ENCODE measurements around the gene APEX1. TPM values are rescaled to one million over a fixed set of nuclear protein-coding genes. Genes with fewer than 3 reads are reported as not detected.

Gene APEX1
- total RNA-seq, 1 donor from 2014 or later: 265 TPM

GRCh38 chr14:20419419-20419818, 35.6 kb upstream of the APEX1 start:
- no peak for TF ChIP-seq CTCF (IDR thresholded peaks at IDR 0.05; ENCODE audit: partially characterized antibody, unreplicated experiment)
- no peaks in the 10 kb centered on the region for H3K27me3 Mint-ChIP-seq (ENCODE audit: unreplicated experiment)
- H3K4me1 Mint-ChIP-seq (ENCODE audit: low read depth, unreplicated experiment): no peaks in the 10 kb centered on the region
- H3K27ac Mint-ChIP-seq (ENCODE audit: unreplicated experiment): no peak overlapping the region
- no peaks in the 10 kb centered on the region for H3K36me3 Mint-ChIP-seq (ENCODE audit: unreplicated experiment)
- no peak overlapping the region for H3K4me3 Mint-ChIP-seq (ENCODE audit: unreplicated experiment)
- H3K9me3 Mint-ChIP-seq (ENCODE audit: unreplicated experiment): peaks cover 4% of the 10 kb centered on the region
- no peak for DNase-seq

GRCh38 chr14:20421267-20421666, 33.8 kb upstream of the APEX1 start:
- Mint-ChIP-seq H3K4me3 (ENCODE audit: unreplicated experiment) (no peak overlapping the region), H3K36me3 (ENCODE audit: unreplicated experiment) (no peaks in the 10 kb centered on the region), H3K4me1 (ENCODE audit: low read depth, unreplicated experiment) (no peaks in the 10 kb centered on the region), H3K9me3 (ENCODE audit: unreplicated experiment) (peaks cover 4% of the 10 kb centered on the region), H3K27ac (ENCODE audit: unreplicated experiment) (no peak overlapping the region), H3K27me3 (ENCODE audit: unreplicated experiment) (no peaks in the 10 kb centered on the region)
- TF ChIP-seq CTCF (IDR thresholded peaks at IDR 0.05; ENCODE audit: partially characterized antibody, unreplicated experiment): no peak
- no peak for DNase-seq

- no peaks in the 10 kb centered on the region for H3K4me1 Mint-ChIP-seq (ENCODE audit: low read depth, unreplicated experiment)
- no peaks in the 10 kb centered on the region for H3K27me3 Mint-ChIP-seq (ENCODE audit: unreplicated experiment)
- DNase-seq: no peak
- H3K9me3 Mint-ChIP-seq (ENCODE audit: unreplicated experiment): peaks cover 3% of the 10 kb centered on the region
- no peak overlapping the region for H3K4me3 Mint-ChIP-seq (ENCODE audit: unreplicated experiment)
- H3K27ac Mint-ChIP-seq (ENCODE audit: unreplicated experiment): no peak overlapping the region
- H3K36me3 Mint-ChIP-seq (ENCODE audit: unreplicated experiment): no peaks in the 10 kb centered on the region
- no peak for TF ChIP-seq CTCF (IDR thresholded peaks at IDR 0.05; ENCODE audit: partially characterized antibody, unreplicated experiment)
Observed at GRCh38 chr14:20422886-20423285, 32.1 kb upstream of the APEX1 start.

GRCh38 chr14:20424851-20425250, 30.2 kb upstream of the APEX1 start:
- DNase-seq: no peak
- TF ChIP-seq CTCF (IDR thresholded peaks at IDR 0.05; ENCODE audit: partially characterized antibody, unreplicated experiment): no peak
- H3K27ac Mint-ChIP-seq (ENCODE audit: unreplicated experiment): no peak overlapping the region
- H3K9me3 Mint-ChIP-seq (ENCODE audit: unreplicated experiment): peaks cover 3% of the 10 kb centered on the region
- no peaks in the 10 kb centered on the region for H3K4me1 Mint-ChIP-seq (ENCODE audit: low read depth, unreplicated experiment)
- no peaks in the 10 kb centered on the region for H3K27me3 Mint-ChIP-seq (ENCODE audit: unreplicated experiment)
- H3K4me3 Mint-ChIP-seq (ENCODE audit: unreplicated experiment): no peak overlapping the region
- H3K36me3 Mint-ChIP-seq (ENCODE audit: unreplicated experiment): no peaks in the 10 kb centered on the region

- H3K4me1 Mint-ChIP-seq (ENCODE audit: low read depth, unreplicated experiment): no peaks in the 10 kb centered on the region
- H3K36me3 Mint-ChIP-seq (ENCODE audit: unreplicated experiment): no peaks in the 10 kb centered on the region
- no peaks in the 10 kb centered on the region for H3K27me3 Mint-ChIP-seq (ENCODE audit: unreplicated experiment)
Observed at GRCh38 chr14:20427231-20428009, 27.6 kb upstream of the APEX1 start.

More at GRCh38 chr14:20427231-20428009, 27.6 kb upstream of the APEX1 start:
- Mint-ChIP-seq H3K27ac (ENCODE audit: unreplicated experiment) (no peak overlapping the region), H3K9me3 (ENCODE audit: unreplicated experiment) (peaks cover 3% of the 10 kb centered on the region), H3K4me3 (ENCODE audit: unreplicated experiment) (no peak overlapping the region)
- DNase-seq: no peak
- no peak for TF ChIP-seq CTCF (IDR thresholded peaks at IDR 0.05; ENCODE audit: partially characterized antibody, unreplicated experiment)
